HL-60 (cell line): ENCODE measurements around the gene PANX1.

Experiments
- DNase-seq, 2 experiments: peaks; one replicate each; pipeline ENCODE4 v3.0.0-alpha.2; 2010 to 2020; ENCODE audit warnings: low read depth in 1 of 2, low spot score in 1 of 2
- H3K27ac ChIP-seq: fragments of 250-450 bp; sonication (Bioruptor Pico); replicated peaks from 2 replicates; pipeline ENCODE4 v1.5.1; 2020; ENCODE audit warnings: mild to moderate bottlenecking, moderate library complexity
- H3K27me3 ChIP-seq: fragments of 250-450 bp; sonication (Bioruptor Pico); 2 replicates; pipeline ENCODE4 v1.5.1; 2021; ENCODE audit warnings: mild to moderate bottlenecking, moderate library complexity; ENCODE audit not compliant: insufficient read depth, poor library complexity, severe bottlenecking
- H3K4me3 ChIP-seq: replicated peaks from 2 replicates; pipeline ENCODE4 v1.5.1; 2011; ENCODE audit warnings: mild to moderate bottlenecking, control low read depth, low read length; ENCODE audit not compliant: insufficient read depth
- GABPA ChIP-seq: IDR thresholded peaks from 2 replicates; pipeline ENCODE4 v1.6.1; 2012; ENCODE audit warnings: low read depth
- POLR2AphosphoS5 ChIP-seq: IDR thresholded peaks from 2 replicates; pipeline ENCODE4 v1.6.1; 2012; ENCODE audit warnings: low read depth
- SPI1 ChIP-seq: IDR thresholded peaks from 2 replicates; pipeline ENCODE4 v1.6.1; 2012; ENCODE audit warnings: low read depth, mild to moderate bottlenecking, borderline replicate concordance
- TF ChIP-seq, protein P1 (sequence below): IDR thresholded peaks from one replicate; pipeline ENCODE4 v1.5.1; 2011; ENCODE audit warnings: low read length, control low read depth, inconsistent platforms; ENCODE audit not compliant: insufficient read depth
- TF ChIP-seq, protein P2 (sequence below): IDR thresholded peaks from 2 replicates; pipeline ENCODE4 v1.6.1; 2012; ENCODE audit warnings: low read depth; ENCODE audit not compliant: insufficient replicate concordance

The PANX1 gene

DNA sequence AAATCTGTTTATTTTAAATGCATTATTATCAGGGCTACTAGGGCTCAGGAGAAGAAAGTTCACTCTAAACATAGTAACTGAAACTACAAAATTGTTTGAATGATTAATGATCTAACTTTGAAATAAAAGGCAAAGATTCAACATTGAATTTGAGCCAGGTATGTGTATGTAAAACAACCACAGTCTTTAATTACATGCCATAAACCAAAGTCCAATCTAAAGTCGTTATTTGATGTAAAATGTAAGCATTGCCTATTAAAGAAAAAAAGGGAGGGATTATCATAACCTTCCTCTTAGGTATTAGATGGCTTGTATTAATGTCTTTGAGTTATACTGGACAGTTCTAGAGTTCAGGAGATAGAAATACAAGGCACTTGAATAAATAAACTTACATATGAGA, 25.2 kb upstream of the PANX1 start:
- Histone ChIP-seq H3K4me3 (no peak overlapping the region), H3K27ac (no peak overlapping the region), H3K27me3 (no peaks in the 10 kb centered on the region)
- DNase-seq, result no peak
- TF ChIP-seq, protein P1, sequence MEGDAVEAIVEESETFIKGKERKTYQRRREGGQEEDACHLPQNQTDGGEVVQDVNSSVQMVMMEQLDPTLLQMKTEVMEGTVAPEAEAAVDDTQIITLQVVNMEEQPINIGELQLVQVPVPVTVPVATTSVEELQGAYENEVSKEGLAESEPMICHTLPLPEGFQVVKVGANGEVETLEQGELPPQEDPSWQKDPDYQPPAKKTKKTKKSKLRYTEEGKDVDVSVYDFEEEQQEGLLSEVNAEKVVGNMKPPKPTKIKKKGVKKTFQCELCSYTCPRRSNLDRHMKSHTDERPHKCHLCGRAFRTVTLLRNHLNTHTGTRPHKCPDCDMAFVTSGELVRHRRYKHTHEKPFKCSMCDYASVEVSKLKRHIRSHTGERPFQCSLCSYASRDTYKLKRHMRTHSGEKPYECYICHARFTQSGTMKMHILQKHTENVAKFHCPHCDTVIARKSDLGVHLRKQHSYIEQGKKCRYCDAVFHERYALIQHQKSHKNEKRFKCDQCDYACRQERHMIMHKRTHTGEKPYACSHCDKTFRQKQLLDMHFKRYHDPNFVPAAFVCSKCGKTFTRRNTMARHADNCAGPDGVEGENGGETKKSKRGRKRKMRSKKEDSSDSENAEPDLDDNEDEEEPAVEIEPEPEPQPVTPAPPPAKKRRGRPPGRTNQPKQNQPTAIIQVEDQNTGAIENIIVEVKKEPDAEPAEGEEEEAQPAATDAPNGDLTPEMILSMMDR, result no peak
- TF ChIP-seq GABPA, result no peak
- TF ChIP-seq, protein P2, sequence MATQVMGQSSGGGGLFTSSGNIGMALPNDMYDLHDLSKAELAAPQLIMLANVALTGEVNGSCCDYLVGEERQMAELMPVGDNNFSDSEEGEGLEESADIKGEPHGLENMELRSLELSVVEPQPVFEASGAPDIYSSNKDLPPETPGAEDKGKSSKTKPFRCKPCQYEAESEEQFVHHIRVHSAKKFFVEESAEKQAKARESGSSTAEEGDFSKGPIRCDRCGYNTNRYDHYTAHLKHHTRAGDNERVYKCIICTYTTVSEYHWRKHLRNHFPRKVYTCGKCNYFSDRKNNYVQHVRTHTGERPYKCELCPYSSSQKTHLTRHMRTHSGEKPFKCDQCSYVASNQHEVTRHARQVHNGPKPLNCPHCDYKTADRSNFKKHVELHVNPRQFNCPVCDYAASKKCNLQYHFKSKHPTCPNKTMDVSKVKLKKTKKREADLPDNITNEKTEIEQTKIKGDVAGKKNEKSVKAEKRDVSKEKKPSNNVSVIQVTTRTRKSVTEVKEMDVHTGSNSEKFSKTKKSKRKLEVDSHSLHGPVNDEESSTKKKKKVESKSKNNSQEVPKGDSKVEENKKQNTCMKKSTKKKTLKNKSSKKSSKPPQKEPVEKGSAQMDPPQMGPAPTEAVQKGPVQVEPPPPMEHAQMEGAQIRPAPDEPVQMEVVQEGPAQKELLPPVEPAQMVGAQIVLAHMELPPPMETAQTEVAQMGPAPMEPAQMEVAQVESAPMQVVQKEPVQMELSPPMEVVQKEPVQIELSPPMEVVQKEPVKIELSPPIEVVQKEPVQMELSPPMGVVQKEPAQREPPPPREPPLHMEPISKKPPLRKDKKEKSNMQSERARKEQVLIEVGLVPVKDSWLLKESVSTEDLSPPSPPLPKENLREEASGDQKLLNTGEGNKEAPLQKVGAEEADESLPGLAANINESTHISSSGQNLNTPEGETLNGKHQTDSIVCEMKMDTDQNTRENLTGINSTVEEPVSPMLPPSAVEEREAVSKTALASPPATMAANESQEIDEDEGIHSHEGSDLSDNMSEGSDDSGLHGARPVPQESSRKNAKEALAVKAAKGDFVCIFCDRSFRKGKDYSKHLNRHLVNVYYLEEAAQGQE, result no peak
- no peak for TF ChIP-seq SPI1
- no peak for TF ChIP-seq POLR2AphosphoS5

GRCh38 chr11:94104734-94105133, 23.9 kb upstream of the PANX1 start:
- Histone ChIP-seq H3K27me3 (peaks cover 3% of the 10 kb centered on the region), H3K4me3 (no peak overlapping the region), H3K27ac (no peak overlapping the region)
- TF ChIP-seq POLR2AphosphoS5 (no peak), SPI1 (no peak), GABPA (no peak)
- TF ChIP-seq, protein P2, result no peak
- TF ChIP-seq, protein P1, result no peak
- no peak for DNase-seq

- Histone ChIP-seq H3K4me3 (no peak overlapping the region), H3K27me3 (peaks cover 3% of the 10 kb centered on the region), H3K27ac (no peak overlapping the region)
- DNase-seq, result no peak
- no peak for TF ChIP-seq SPI1
- TF ChIP-seq, protein P1, result no peak
- no peak for TF ChIP-seq GABPA
- TF ChIP-seq, protein P2, result no peak
- TF ChIP-seq POLR2AphosphoS5, result no peak
Observed at GRCh38 chr11:94106716-94107115, 21.9 kb upstream of the PANX1 start.
